ENCODE data around the gene MIPOL1.
"Not testable (repeated sequence)": the region's sequence is repeated elsewhere in the genome, so short reads cannot be mapped to it uniquely, and the experiment has no call there.

DNA sequence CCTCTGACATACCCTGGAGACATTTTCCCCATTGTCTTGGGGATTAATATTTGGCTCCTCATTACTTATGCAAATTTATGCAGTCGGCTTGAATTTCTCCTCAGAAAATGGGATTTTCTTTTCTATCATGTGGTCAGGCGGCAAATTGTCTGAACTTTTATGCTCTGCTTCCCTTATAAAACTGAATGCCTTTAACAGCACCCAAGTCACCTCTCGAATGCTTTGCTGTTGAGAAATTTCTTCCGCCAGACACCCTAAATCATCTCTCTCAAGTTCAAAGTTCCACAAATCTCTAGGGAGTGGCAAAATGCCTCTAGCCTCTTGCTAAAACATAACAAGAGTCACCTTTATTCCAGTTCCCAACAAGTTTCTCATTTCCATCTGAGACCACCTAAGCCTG is 27.9 kb downstream of the MIPOL1 start:
- TF ChIP-seq POLR2A (IDR thresholded peaks at IDR 0.05; ENCODE audit: low read depth, low read length); CHD1 (IDR thresholded peaks at IDR 0.05; ENCODE audit: low read depth, low read length); MXI1 (IDR thresholded peaks at IDR 0.05; ENCODE audit: borderline replicate concordance, low read depth, low read length); MAFK (IDR thresholded peaks at IDR 0.05; ENCODE audit: low read depth, low read length); RAD21 (IDR thresholded peaks at IDR 0.05; ENCODE audit: low read length); RCOR1 (IDR thresholded peaks at IDR 0.05; ENCODE audit: insufficient replicate concordance, low read length); MAZ (IDR thresholded peaks at IDR 0.05; ENCODE audit: borderline replicate concordance, low read depth, low read length); FOS (IDR thresholded peaks at IDR 0.05; ENCODE audit: low read depth, low read length); SMC3 (IDR thresholded peaks at IDR 0.05; ENCODE audit: low read depth, low read length); RFX5 (IDR thresholded peaks at IDR 0.05; ENCODE audit: low read depth, low read length); CEBPB (IDR thresholded peaks at IDR 0.05; ENCODE audit: low read depth, low read length): not testable (repeated sequence)
- TF ChIP-seq, protein P1, sequence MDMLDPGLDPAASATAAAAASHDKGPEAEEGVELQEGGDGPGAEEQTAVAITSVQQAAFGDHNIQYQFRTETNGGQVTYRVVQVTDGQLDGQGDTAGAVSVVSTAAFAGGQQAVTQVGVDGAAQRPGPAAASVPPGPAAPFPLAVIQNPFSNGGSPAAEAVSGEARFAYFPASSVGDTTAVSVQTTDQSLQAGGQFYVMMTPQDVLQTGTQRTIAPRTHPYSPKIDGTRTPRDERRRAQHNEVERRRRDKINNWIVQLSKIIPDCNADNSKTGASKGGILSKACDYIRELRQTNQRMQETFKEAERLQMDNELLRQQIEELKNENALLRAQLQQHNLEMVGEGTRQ (IDR thresholded peaks at IDR 0.05; ENCODE audit: low read depth, low read length), result not testable (repeated sequence)
- TF ChIP-seq, protein P2, sequence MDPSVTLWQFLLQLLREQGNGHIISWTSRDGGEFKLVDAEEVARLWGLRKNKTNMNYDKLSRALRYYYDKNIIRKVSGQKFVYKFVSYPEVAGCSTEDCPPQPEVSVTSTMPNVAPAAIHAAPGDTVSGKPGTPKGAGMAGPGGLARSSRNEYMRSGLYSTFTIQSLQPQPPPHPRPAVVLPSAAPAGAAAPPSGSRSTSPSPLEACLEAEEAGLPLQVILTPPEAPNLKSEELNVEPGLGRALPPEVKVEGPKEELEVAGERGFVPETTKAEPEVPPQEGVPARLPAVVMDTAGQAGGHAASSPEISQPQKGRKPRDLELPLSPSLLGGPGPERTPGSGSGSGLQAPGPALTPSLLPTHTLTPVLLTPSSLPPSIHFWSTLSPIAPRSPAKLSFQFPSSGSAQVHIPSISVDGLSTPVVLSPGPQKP (IDR thresholded peaks at IDR 0.05; ENCODE audit: borderline replicate concordance, low read depth, low read length), result not testable (repeated sequence)
- TF ChIP-seq, protein P3, sequence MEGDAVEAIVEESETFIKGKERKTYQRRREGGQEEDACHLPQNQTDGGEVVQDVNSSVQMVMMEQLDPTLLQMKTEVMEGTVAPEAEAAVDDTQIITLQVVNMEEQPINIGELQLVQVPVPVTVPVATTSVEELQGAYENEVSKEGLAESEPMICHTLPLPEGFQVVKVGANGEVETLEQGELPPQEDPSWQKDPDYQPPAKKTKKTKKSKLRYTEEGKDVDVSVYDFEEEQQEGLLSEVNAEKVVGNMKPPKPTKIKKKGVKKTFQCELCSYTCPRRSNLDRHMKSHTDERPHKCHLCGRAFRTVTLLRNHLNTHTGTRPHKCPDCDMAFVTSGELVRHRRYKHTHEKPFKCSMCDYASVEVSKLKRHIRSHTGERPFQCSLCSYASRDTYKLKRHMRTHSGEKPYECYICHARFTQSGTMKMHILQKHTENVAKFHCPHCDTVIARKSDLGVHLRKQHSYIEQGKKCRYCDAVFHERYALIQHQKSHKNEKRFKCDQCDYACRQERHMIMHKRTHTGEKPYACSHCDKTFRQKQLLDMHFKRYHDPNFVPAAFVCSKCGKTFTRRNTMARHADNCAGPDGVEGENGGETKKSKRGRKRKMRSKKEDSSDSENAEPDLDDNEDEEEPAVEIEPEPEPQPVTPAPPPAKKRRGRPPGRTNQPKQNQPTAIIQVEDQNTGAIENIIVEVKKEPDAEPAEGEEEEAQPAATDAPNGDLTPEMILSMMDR (conservative IDR thresholded peaks at IDR 0.05; ENCODE audit: low read depth, low read length), result not testable (repeated sequence)
